Measurements from ENCODE around the gene SULT1A3.
A peak's percentile ranks its signal among the peaks of the same experiment; 100 is the strongest.
"Not testable (repeated sequence)": the region's sequence is repeated elsewhere in the genome, so short reads cannot be mapped to it uniquely, and the experiment has no call there.

SULT1A3 gene

DNA sequence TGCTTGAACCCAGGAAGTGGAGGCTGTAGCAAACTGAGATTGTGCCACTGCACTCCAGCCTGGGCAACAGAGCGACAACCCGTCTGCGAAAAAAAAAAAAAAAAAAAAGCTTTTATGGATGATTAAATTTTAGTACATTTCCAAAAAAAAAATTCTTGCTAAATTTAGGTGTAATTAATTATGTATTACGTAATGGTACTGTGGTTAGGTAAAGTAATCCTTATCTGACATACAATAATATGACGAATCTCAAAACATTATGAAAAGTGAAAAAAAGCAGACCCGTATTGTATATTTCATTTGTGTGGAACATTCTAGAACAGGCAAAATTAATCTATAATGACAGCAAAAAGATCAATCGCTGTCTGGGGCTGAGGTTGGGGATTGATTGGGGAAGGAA is 26.0 kb upstream of the SULT1A3 start:
- no peak for DNase-seq (ENCODE audit: low spot score)
- TF ChIP-seq, protein P1, sequence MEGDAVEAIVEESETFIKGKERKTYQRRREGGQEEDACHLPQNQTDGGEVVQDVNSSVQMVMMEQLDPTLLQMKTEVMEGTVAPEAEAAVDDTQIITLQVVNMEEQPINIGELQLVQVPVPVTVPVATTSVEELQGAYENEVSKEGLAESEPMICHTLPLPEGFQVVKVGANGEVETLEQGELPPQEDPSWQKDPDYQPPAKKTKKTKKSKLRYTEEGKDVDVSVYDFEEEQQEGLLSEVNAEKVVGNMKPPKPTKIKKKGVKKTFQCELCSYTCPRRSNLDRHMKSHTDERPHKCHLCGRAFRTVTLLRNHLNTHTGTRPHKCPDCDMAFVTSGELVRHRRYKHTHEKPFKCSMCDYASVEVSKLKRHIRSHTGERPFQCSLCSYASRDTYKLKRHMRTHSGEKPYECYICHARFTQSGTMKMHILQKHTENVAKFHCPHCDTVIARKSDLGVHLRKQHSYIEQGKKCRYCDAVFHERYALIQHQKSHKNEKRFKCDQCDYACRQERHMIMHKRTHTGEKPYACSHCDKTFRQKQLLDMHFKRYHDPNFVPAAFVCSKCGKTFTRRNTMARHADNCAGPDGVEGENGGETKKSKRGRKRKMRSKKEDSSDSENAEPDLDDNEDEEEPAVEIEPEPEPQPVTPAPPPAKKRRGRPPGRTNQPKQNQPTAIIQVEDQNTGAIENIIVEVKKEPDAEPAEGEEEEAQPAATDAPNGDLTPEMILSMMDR (IDR thresholded peaks at IDR 0.05): no peak
- Histone ChIP-seq H3K27ac (no peak overlapping the region), H3K4me3 (no peak overlapping the region)

DNA sequence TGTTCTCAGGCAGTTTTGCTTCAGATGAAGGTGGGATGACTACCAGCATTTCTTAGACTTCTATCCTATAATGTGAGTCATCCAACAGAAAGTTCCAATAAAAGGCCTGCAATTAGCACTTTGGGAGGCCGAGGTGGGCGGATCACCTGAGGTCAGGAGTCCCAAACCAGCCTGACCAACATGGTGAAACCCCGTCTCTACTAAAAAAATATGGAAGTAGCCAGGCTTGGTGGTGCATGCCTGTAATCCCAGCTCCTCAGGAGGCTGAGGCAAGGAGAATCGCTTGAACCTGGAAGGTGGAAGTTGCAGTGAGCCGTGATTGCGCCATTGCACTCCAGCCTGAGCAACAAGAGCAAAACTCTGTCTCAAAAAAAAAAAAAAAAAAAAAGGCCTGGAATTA is 22.2 kb upstream of the SULT1A3 start:
- DNase-seq (ENCODE audit: low spot score); H3K27ac ChIP-seq; H3K4me3 ChIP-seq: not testable (repeated sequence)

DNA sequence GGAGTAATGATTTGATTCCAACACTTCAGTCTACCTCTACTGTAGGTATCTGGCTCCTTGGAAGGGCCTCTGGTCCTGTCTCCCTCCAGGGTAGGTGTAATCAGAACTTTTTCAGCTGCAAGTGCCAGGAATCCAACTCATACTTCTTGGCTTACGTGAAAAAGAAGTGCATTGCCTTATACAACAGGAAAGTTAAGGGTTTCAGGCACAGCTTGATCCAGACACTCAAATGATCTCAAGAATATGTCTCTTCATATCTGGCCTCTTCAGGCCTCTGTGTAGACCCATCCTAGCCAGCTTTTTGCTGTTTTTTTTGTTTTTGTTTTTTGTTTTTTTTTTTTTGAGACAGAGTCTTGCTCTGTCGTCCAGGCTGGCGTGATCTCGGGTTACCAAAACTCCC is 19.9 kb upstream of the SULT1A3 start:
- DNase-seq (ENCODE audit: low spot score): no peak
- H3K27ac ChIP-seq: no peak overlapping the region
- no peak overlapping the region for H3K4me3 ChIP-seq
- TF ChIP-seq, protein P1 (IDR thresholded peaks at IDR 0.05): no peak

DNA sequence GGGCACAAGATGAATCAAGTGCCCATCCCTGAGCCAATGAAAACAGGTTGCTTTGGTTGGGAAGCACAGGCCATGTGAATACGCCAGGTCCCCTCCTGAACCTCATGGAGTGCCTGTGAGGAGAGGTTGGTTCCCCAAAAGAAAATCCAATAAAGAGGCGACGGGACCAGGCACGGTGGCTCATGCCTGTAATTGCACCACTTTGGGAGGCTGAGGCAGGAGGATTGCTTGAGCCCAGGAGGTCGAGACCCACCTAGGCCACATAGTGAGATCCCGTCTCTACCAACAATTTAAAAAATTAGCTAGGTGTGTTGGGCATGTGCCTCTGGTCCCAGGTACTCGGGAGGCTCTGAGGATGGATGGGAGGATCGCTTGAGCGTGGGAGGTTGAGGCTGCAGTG is 19.1 kb upstream of the SULT1A3 start:
- Histone ChIP-seq H3K27ac (no peak overlapping the region), H3K4me3 (no peak overlapping the region)
- no peak for DNase-seq (ENCODE audit: low spot score)
- TF ChIP-seq, protein P1 (IDR thresholded peaks at IDR 0.05): no peak

DNA sequence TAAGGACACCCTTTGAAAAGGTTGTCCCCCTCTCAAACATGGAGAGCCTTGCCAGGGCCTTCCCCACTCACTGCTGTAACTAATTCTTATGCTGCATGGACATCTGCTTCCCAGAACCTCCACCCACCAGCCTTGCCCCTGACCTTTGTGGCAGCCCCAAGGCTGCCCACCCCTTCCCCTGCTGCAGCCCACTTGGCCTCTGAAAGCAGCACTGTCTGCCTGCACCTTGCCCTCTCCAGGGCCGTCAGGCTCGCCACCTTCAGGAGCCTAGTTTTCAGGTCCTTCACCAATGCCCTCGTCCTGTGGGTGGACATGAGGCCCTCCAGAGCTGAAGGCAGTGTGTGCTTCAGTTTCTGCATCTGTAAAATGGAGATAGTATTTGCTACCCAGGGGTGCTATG is 18.3 kb upstream of the SULT1A3 start:
- Histone ChIP-seq H3K4me3 (no peak overlapping the region), H3K27ac (no peak overlapping the region)
- TF ChIP-seq, protein P1 (IDR thresholded peaks at IDR 0.05): no peak
- DNase-seq (ENCODE audit: low spot score): no peak

DNA sequence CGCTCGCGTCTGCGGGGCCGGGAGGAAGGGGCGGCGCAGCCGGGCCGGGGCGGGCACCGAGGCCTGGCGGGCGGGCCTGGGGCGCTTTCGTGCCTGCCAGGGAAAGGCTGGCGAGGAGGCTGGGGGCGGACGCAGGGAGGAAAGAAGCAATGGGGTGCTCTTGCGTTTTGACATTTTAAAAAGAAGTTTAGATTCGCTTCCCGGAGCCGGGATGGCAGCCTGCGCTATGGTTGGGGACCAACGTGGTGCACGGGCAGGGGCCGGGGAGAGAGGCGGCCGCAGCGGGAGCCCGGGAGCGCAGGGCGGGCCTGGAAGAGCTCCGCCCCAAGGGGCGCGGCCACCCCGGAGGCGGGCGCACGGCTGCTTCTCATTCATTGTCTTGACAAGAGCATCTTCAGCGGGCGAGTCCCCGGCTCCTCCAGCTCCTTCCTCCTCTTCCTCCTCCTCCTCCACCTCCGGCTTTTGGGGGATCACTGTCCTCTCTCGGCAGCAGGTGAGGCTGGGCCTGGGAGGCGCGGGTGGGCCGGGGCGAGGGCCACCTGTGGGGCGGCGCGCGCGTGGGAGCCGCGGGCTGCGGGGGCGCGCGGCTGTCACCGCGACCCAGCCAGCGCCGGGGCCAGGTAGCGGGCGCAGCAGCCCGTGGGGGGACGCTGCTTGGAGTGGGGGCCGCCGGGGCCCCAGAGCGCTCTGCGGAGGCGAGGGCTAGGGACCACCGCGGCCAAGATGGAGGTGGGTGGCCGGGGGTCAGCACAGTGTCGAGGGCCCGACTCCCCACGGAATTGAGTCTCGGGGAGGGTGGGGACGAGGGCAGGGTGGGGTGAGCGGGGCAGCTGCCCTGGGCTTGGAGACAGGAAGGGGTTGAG is 15.6 kb upstream of the SULT1A3 start, which contains the start of gene CORO1A:
TSS of gene CORO1A (plus strand) at position 370 of the 863 bp plus-strand sequence. CDS start 1,608 bp downstream, outside the sequence.
- peak within 1 kb of the TSS; percentile 72 for H3K4me3 ChIP-seq
- peak within 1 kb of the TSS; percentile 36 to 89 for H3K27ac ChIP-seq
- TF ChIP-seq, protein P1 (IDR thresholded peaks at IDR 0.05): no peak
- peak; percentile 86 for DNase-seq (ENCODE audit: low spot score)

DNA sequence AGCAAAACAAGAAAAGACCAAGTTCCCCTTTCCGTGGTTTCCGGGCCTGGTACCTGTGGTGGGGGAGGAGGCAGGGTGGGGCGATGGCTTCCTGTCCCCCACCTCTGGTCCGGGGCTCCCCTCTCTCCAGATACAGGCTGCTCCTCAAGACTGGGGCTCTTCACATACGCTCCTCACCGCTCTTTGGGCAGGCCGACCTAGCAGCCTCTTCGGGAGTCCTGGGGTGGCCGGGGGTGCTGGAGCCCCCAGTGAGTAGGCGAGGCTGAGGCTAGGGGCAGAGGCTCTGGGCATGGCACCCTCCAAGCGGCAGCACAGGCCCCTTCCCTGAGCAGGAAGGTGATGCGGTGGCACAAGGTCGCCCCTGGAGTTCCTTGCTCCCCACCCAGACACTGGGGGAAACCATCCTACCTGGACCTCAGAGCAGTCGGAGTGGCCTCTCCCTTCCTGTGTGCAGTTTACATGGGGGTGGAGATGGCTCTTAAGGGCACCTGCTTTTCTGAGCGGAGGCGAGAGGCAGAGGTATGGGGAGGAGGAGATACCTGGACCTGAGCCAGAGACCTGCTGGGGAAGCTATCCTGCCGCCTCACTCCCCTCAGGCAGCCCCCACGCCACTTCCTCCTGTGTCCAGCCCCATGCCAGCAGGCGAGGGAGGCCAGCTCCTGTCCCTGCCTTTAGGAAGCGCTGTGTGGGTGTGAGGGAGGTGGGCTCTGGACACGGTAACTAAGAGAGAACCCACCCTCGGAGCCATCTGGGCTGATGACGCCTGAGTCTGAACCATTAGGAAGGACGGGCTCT is 14.8 kb upstream of the SULT1A3 start:
- peak overlapping the region in 1 of 2 donors; percentile 89 for H3K27ac ChIP-seq
- peak overlapping the region; percentile 72 for H3K4me3 ChIP-seq
- TF ChIP-seq, protein P1 (IDR thresholded peaks at IDR 0.05): no peak
- DNase-seq (ENCODE audit: low spot score): peak; percentile 78

Data from coronary artery (tissue), 2 donors.